GM21528 (cell line): ENCODE measurements around the gene KISS1.

Experiments used
- ATAC-seq: cut with Tn5 transposase; IDR thresholded peaks from one replicate; pipeline ENCODE4 v1.9.1; 2021; ENCODE audit warnings: mild to moderate bottlenecking, moderate library complexity; ENCODE audit not compliant: unreplicated experiment, low FRiP score

Gene KISS1

GRCh38 chr1:204142032-204142974 lies 54.0 kb downstream of the KISS1 start:
- no peak for ATAC-seq

DNA sequence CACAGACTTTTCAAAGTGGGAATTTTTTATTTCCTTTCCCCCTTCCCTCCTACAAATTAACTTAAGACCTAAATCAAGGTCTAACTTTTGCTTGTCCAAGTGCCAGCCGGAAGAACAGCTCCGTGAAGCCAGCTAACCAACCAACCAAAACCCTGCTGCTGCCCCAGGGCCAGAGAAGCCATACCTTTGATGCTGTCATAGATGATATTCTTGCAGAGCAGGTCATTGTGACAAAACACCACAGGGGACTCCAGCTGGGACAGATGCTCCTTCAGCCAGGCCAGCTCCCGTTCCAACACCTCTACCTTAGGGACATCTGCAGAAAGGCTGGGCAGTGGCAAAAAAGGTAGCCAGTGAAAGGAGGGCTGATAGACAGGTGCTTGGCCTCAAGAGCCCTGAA lies 55.2 kb downstream of the KISS1 start:
- no peak for ATAC-seq
